Smooth muscle cell (in vitro differentiated cells): ENCODE data around the gene LARGE1. TPM values are rescaled to one million over a fixed set of nuclear protein-coding genes. Genes with fewer than 3 reads are reported as not detected.

Experiments used
- DNase-seq: peaks from one replicate; lab custom pipeline; 2025; ENCODE audit not compliant: unreplicated experiment; lab: John Stamatoyannopoulos, UW
- H2AFZ ChIP-seq: fragments of 200-600 bp; sonication (generic); 2 replicates; pipeline ENCODE4 v1.6.0; 2016; ENCODE audit warnings: antibody characterized with exemption, low read depth, mild to moderate bottlenecking
- H3F3A ChIP-seq: fragments of 200-600 bp; sonication (generic); 2 replicates; pipeline ENCODE4 v1.6.0; 2017; ENCODE audit warnings: antibody characterized with exemption, low read depth
- H3K27ac ChIP-seq: fragments of 200-600 bp; sonication (generic); 2 replicates; pipeline ENCODE4 v1.5.1; 2016; ENCODE audit warnings: low read depth, mild to moderate bottlenecking
- H3K27me3 ChIP-seq: fragments of 200-600 bp; sonication (generic); 2 replicates; pipeline ENCODE4 v1.6.1; 2016; ENCODE audit warnings: low read depth, mild to moderate bottlenecking
- H3K36me3 ChIP-seq: fragments of 200-600 bp; sonication (generic); 2 replicates; pipeline ENCODE4 v1.5.1; 2016; ENCODE audit warnings: low read depth
- H3K4me1 ChIP-seq: fragments of 200-600 bp; sonication (generic); 2 replicates; pipeline ENCODE4 v1.5.1; 2016; ENCODE audit warnings: low read depth
- H3K4me2 ChIP-seq: fragments of 200-600 bp; sonication (generic); 2 replicates; pipeline ENCODE4 v1.6.0; 2016; ENCODE audit warnings: mild to moderate bottlenecking
- H3K4me3 ChIP-seq: fragments of 200-600 bp; sonication (generic); 2 replicates; pipeline ENCODE4 v1.5.1; 2016; ENCODE audit warnings: mild to moderate bottlenecking
- H3K79me2 ChIP-seq: fragments of 200-600 bp; sonication (generic); 2 replicates; pipeline ENCODE4 v1.6.0; 2016; ENCODE audit warnings: low read depth, mild to moderate bottlenecking
- H3K9ac ChIP-seq: fragments of 200-600 bp; sonication (generic); 2 replicates; pipeline ENCODE4 v1.6.0; 2016; ENCODE audit warnings: low read depth
- H3K9me3 ChIP-seq: fragments of 200-600 bp; sonication (generic); replicated peaks from 2 replicates; pipeline ENCODE4 v1.5.1; 2016; ENCODE audit warnings: low read depth
- H4K20me1 ChIP-seq: fragments of 200-600 bp; sonication (generic); 2 replicates; pipeline ENCODE4 v1.6.0; 2016; ENCODE audit warnings: low read depth
- WGBS: methylation state at CpG from one replicate; pipeline ENCODE4 v1.1.7; 2016; ENCODE audit warnings: low lambda C conversion rate; 5-methylcytosine and 5-hydroxymethylcytosine counted together
- polyA plus RNA-seq: library from polyadenylated mRNA; unstranded; fragments of >200 nt; fragmentation: Nextera tagmentation; extraction: Ambion mirVana; gene quantifications from 2 replicates; pipeline ENCODE4 v1.2.1, GENCODE V29; 2016
- total RNA-seq: library from RNA; depleted of rRNA; stranded (reverse); fragments of >200 nt; gene quantifications from 2 replicates; pipeline ENCODE4 v1.2.3, GENCODE V29; 2014
- TF ChIP-seq, protein P1 (sequence below): fragments of 200-600 bp; sonication (generic); IDR thresholded peaks from 2 replicates; pipeline ENCODE4 v1.5.1; 2017; ENCODE audit warnings: borderline replicate concordance, mild to moderate bottlenecking, antibody characterized with exemption; ENCODE audit not compliant: insufficient read depth, poor library complexity, severe bottlenecking

Gene LARGE1
- total and polyA plus RNA-seq, 2 experiments from 2014 or later: 11.9 to 18.0 TPM

DNA sequence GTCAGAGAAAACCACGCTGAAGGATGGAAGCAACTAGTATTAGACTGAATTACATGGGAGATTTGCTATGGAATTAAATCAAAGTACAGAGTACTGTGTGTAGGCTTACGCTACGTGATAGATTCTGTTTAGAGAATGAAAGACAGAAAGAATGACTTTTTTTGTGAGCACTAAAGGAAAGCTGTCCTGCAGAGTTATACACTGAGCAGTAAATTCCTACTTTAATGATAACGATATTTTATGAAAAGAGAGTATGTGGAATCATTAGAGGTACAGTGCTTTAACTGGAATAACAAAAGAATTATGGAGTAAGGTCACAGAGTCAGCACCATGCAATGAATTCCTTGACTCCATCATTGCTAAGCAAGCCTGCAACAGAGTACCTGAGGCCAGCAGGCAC lies 566.8 kb downstream of the LARGE1 start:
- Histone ChIP-seq H3K4me2 (no peak overlapping the region), H2AFZ (no peak overlapping the region), H3K9ac (no peak overlapping the region), H4K20me1 (no peaks in the 10 kb centered on the region), H3K27ac (no peak overlapping the region), H3K79me2 (no peaks in the 10 kb centered on the region), H3K27me3 (no peaks in the 10 kb centered on the region), H3K4me1 (no peaks in the 10 kb centered on the region), H3K9me3 (no peaks in the 10 kb centered on the region), H3K4me3 (no peak overlapping the region), H3F3A (no peaks in the 10 kb centered on the region), H3K36me3 (no peaks in the 10 kb centered on the region)
- WGBS: 93% methylated on average over 4 of the region's 4 CpGs
- DNase-seq: no peak
- TF ChIP-seq, protein P1, sequence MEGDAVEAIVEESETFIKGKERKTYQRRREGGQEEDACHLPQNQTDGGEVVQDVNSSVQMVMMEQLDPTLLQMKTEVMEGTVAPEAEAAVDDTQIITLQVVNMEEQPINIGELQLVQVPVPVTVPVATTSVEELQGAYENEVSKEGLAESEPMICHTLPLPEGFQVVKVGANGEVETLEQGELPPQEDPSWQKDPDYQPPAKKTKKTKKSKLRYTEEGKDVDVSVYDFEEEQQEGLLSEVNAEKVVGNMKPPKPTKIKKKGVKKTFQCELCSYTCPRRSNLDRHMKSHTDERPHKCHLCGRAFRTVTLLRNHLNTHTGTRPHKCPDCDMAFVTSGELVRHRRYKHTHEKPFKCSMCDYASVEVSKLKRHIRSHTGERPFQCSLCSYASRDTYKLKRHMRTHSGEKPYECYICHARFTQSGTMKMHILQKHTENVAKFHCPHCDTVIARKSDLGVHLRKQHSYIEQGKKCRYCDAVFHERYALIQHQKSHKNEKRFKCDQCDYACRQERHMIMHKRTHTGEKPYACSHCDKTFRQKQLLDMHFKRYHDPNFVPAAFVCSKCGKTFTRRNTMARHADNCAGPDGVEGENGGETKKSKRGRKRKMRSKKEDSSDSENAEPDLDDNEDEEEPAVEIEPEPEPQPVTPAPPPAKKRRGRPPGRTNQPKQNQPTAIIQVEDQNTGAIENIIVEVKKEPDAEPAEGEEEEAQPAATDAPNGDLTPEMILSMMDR: no peak

- no peaks in the 10 kb centered on the region for H3K36me3 ChIP-seq
- TF ChIP-seq, protein P1: no peak
- DNase-seq: no peak
- H3K79me2 ChIP-seq: no peaks in the 10 kb centered on the region
- no peak overlapping the region for H3K9ac ChIP-seq
- no peak overlapping the region for H3K4me2 ChIP-seq
- 95% methylated on average over 1 of the region's 1 CpG for WGBS
- H2AFZ ChIP-seq: no peak overlapping the region
- H3K27ac ChIP-seq: no peak overlapping the region
- H3K4me1 ChIP-seq: no peaks in the 10 kb centered on the region
- no peaks in the 10 kb centered on the region for H3K27me3 ChIP-seq
- no peak overlapping the region for H3K4me3 ChIP-seq
- H3K9me3 ChIP-seq: no peaks in the 10 kb centered on the region
- no peaks in the 10 kb centered on the region for H3F3A ChIP-seq
- no peaks in the 10 kb centered on the region for H4K20me1 ChIP-seq
These were observed 567.5 kb downstream of the LARGE1 start for GRCh38 chr22:33352768-33353167.

DNA sequence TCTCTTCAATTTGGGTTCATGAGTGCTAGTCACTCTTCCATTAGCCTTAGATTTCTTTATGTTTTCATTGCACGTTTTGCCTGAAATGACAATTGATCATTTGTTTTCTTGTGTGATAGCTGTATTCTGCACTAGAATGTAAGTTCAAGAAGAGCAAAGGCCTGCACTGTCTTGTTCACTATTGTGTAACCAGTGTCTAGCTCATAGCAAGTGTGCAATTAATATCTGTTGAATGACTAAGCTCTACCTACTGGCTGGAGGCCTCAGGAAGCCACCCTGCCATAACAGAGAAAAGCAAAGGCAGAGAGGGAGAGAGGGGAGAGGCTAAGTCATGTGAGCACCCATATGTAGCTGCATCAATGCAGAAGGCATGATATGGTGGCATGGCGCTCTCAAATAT lies 569.3 kb downstream of the LARGE1 start:
- TF ChIP-seq, protein P1: no peak
- Histone ChIP-seq H3K36me3 (no peaks in the 10 kb centered on the region), H3K27me3 (no peaks in the 10 kb centered on the region), H3F3A (no peaks in the 10 kb centered on the region), H2AFZ (no peak overlapping the region), H3K9me3 (no peaks in the 10 kb centered on the region), H3K4me3 (no peak overlapping the region), H3K9ac (no peak overlapping the region), H4K20me1 (no peaks in the 10 kb centered on the region), H3K4me1 (no peaks in the 10 kb centered on the region), H3K27ac (no peak overlapping the region), H3K4me2 (no peak overlapping the region), H3K79me2 (no peaks in the 10 kb centered on the region)
- WGBS: 90% methylated on average over 2 of the region's 2 CpGs
- DNase-seq: no peak

- Histone ChIP-seq H3K27me3 (no peaks in the 10 kb centered on the region), H4K20me1 (no peaks in the 10 kb centered on the region), H3F3A (no peaks in the 10 kb centered on the region), H3K27ac (no peak overlapping the region), H3K4me2 (no peak overlapping the region), H3K36me3 (no peaks in the 10 kb centered on the region), H3K9ac (no peak overlapping the region), H2AFZ (no peak overlapping the region), H3K9me3 (no peaks in the 10 kb centered on the region), H3K79me2 (no peaks in the 10 kb centered on the region), H3K4me1 (no peaks in the 10 kb centered on the region), H3K4me3 (no peak overlapping the region)
- WGBS: 92% methylated on average over 8 of the region's 8 CpGs
- TF ChIP-seq, protein P1: no peak
- no peak for DNase-seq
These were observed 569.8 kb downstream of the LARGE1 start for GRCh38 chr22:33350491-33350890.
